EL (cell line): ENCODE results near the gene ZDHHC7.
"Not testable (repeated sequence)": the region's sequence is repeated elsewhere in the genome, so short reads cannot be mapped to it uniquely, and the experiment has no call there.

Experiments used
- DNase-seq: peaks from one replicate; pipeline ENCODE4 v3.0.0-alpha.2; 2016

ZDHHC7 gene

GRCh38 chr16:85010931-85011845 lies at the start of gene ZDHHC7:
Gene ZDHHC7, minus strand, starts transcription at chr16:85011535. Its CDS starts 20,917 bp downstream, at chr16:84990618.
- peak; percentile 85 for DNase-seq

GRCh38 chr16:85058909-85059308 lies 47.6 kb upstream of the ZDHHC7 start:
- no peak for DNase-seq

GRCh38 chr16:85057948-85058347 lies 46.6 kb upstream of the ZDHHC7 start:
- no peak for DNase-seq

- no peak for DNase-seq
Measured at GRCh38 chr16:85057212-85057889, 46.0 kb upstream of the ZDHHC7 start.

- DNase-seq, result peak; percentile 6
Measured at GRCh38 chr16:85056211-85056748, 44.9 kb upstream of the ZDHHC7 start.

- peak; percentile 53 for DNase-seq
Measured at GRCh38 chr16:85055493-85056210, 44.3 kb upstream of the ZDHHC7 start.

GRCh38 chr16:85054948-85055492 lies 43.7 kb upstream of the ZDHHC7 start:
- no peak for DNase-seq

- not testable (repeated sequence) for DNase-seq
Measured at GRCh38 chr16:85054321-85054720, 43.0 kb upstream of the ZDHHC7 start.

GRCh38 chr16:85052536-85052935 lies 41.2 kb upstream of the ZDHHC7 start:
- DNase-seq, result no peak

- DNase-seq, result no peak
Measured at GRCh38 chr16:85051683-85052082, 40.3 kb upstream of the ZDHHC7 start.

GRCh38 chr16:85051067-85051581 lies 39.8 kb upstream of the ZDHHC7 start:
- no peak for DNase-seq

GRCh38 chr16:85049706-85050305 lies 38.5 kb upstream of the ZDHHC7 start:
- DNase-seq, result no peak

- DNase-seq, result no peak
Measured at GRCh38 chr16:85048921-85049562, 37.7 kb upstream of the ZDHHC7 start.

- DNase-seq, result no peak
Measured at GRCh38 chr16:85047867-85048455, 36.6 kb upstream of the ZDHHC7 start.

- no peak for DNase-seq
Measured at GRCh38 chr16:85046931-85047866, 35.9 kb upstream of the ZDHHC7 start.

- DNase-seq, result no peak
Measured at GRCh38 chr16:85046472-85046916, 35.2 kb upstream of the ZDHHC7 start.

GRCh38 chr16:85045641-85046471 lies 34.5 kb upstream of the ZDHHC7 start:
- DNase-seq, result no peak

GRCh38 chr16:85045077-85045476 lies 33.7 kb upstream of the ZDHHC7 start:
- DNase-seq, result no peak

GRCh38 chr16:85042606-85043005 lies 31.3 kb upstream of the ZDHHC7 start:
- DNase-seq, result no peak
